ENCODE measurements around the gene DMD. TPM values are rescaled to one million over a fixed set of nuclear protein-coding genes. Genes with fewer than 3 reads are reported as not detected.

Gene DMD
- total RNA-seq, 6 experiments from 2014 or later, result 4.9 to 6.0 (median 5.5) TPM

DNA sequence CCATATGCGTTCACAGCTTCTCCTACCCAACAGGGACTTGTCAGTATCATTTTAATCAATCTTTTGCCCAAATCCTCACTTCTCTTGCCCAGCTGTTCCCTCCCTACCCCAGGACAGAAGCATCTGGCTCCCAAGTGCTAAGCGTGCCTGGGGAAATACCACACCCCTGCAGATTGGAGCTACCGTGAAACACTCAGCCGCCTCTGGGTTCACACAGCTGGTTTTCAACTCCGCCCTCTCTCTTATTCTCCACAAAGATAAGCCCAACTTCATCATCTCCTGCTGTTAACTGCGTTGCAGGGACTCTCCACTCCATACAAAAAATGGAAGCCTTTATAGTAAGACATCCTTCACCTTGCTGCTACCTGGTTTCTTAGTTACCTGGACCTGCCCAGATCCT, 1992.2 kb downstream of the DMD start:
- Mint-ChIP-seq H3K9me3 (no peaks in the 10 kb centered on the region), H3K27ac (no peak overlapping the region), H3K27me3 (ENCODE audit: insufficient read depth) (no peaks in the 10 kb centered on the region), H3K36me3 (ENCODE audit: low read depth) (no peaks in the 10 kb centered on the region), H3K4me1 (ENCODE audit: low read depth) (peaks cover 16% of the 10 kb centered on the region), H3K4me3 (no peak overlapping the region)
- DNase-seq, result no peak
- TF ChIP-seq, protein P1, sequence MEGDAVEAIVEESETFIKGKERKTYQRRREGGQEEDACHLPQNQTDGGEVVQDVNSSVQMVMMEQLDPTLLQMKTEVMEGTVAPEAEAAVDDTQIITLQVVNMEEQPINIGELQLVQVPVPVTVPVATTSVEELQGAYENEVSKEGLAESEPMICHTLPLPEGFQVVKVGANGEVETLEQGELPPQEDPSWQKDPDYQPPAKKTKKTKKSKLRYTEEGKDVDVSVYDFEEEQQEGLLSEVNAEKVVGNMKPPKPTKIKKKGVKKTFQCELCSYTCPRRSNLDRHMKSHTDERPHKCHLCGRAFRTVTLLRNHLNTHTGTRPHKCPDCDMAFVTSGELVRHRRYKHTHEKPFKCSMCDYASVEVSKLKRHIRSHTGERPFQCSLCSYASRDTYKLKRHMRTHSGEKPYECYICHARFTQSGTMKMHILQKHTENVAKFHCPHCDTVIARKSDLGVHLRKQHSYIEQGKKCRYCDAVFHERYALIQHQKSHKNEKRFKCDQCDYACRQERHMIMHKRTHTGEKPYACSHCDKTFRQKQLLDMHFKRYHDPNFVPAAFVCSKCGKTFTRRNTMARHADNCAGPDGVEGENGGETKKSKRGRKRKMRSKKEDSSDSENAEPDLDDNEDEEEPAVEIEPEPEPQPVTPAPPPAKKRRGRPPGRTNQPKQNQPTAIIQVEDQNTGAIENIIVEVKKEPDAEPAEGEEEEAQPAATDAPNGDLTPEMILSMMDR (IDR thresholded peaks at IDR 0.05), result no peak

DNA sequence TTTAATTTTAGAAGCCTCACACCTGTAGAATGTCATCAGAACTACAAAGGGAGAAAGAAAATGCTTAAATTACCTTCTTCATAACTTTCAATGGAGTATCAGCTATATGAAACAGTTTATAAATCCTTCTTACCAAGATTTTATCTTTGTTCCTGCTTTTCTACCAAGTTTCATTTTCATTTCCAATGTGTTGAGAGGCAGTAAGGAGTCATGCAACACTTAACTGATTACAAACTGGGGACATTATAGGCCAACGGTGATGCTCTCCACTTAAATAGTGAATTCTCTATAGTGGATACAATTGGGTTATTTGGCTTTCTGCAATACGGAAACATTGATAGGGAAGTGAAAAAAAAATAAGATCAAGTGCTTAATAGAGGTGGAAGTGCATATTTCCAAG, 1994.3 kb downstream of the DMD start:
- Mint-ChIP-seq H3K4me3 (no peak overlapping the region), H3K27me3 (ENCODE audit: insufficient read depth) (no peaks in the 10 kb centered on the region), H3K36me3 (ENCODE audit: low read depth) (no peaks in the 10 kb centered on the region), H3K27ac (no peak overlapping the region), H3K9me3 (no peaks in the 10 kb centered on the region), H3K4me1 (ENCODE audit: low read depth) (peaks cover 14% of the 10 kb centered on the region)
- TF ChIP-seq, protein P1 (IDR thresholded peaks at IDR 0.05), result no peak
- DNase-seq, result no peak

DNA sequence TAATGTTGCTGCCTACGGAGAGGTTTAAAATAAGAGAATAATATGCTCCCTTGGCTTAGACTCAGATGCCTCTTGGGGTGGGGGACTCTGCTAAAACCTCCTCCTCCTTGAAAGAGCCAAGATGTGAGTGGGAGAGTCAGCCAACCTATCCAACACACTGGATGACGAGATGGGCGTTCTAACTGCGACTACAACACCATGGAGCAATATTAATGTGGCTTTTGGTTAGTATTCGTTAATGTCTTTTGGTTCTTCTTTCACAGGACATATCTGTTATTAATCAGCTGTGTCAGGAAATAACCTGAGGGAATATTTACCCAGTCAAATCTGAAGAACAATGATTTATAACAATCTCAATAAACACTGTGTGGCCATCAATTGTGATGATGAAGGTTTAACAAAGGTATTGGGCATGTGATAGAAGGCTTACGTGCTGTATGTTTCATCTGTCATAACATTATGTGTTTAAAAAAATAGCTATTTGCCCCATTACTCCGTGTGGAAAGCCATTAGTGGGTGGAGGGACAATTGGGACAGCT, 1996.0 kb downstream of the DMD start:
- H3K9me3 Mint-ChIP-seq, result no peaks in the 10 kb centered on the region
- no peak overlapping the region for H3K27ac Mint-ChIP-seq
- H3K36me3 Mint-ChIP-seq (ENCODE audit: low read depth), result no peaks in the 10 kb centered on the region
- no peak overlapping the region for H3K4me3 Mint-ChIP-seq
- TF ChIP-seq, protein P1 (IDR thresholded peaks at IDR 0.05), result no peak
- no peaks in the 10 kb centered on the region for H3K27me3 Mint-ChIP-seq (ENCODE audit: insufficient read depth)
- H3K4me1 Mint-ChIP-seq (ENCODE audit: low read depth), result peaks cover 28% of the 10 kb centered on the region
- DNase-seq, result no peak

DNA sequence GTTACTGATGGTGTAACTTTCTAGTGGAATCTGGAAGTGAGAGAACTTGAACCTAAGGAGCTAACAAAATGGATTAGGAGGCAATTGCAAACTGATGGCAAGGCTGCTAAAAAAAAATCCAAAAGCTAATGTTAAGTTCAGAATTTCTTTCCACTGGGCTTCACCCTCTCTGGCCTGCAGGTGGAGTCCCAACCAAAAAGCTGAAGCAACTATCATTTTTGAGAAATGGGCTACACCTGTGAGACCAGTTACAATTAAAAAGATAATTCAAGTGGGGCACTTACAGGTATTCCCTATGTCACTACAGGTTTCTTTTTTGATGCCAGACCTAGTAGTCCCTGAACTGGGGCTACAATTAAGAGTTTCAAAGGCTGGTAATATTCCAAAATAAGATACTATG, 1997.4 kb downstream of the DMD start:
- no peak for DNase-seq
- no peaks in the 10 kb centered on the region for H3K9me3 Mint-ChIP-seq
- TF ChIP-seq, protein P1 (IDR thresholded peaks at IDR 0.05), result peak; percentile 71
- no peaks in the 10 kb centered on the region for H3K36me3 Mint-ChIP-seq (ENCODE audit: low read depth)
- H3K27me3 Mint-ChIP-seq (ENCODE audit: insufficient read depth), result peaks cover under 1% of the 10 kb centered on the region; the same call in 1 of the 2 replicates
- no peak overlapping the region for H3K4me3 Mint-ChIP-seq
- no peak overlapping the region for H3K27ac Mint-ChIP-seq
- H3K4me1 Mint-ChIP-seq (ENCODE audit: low read depth), result peaks cover 41% of the 10 kb centered on the region

DNA sequence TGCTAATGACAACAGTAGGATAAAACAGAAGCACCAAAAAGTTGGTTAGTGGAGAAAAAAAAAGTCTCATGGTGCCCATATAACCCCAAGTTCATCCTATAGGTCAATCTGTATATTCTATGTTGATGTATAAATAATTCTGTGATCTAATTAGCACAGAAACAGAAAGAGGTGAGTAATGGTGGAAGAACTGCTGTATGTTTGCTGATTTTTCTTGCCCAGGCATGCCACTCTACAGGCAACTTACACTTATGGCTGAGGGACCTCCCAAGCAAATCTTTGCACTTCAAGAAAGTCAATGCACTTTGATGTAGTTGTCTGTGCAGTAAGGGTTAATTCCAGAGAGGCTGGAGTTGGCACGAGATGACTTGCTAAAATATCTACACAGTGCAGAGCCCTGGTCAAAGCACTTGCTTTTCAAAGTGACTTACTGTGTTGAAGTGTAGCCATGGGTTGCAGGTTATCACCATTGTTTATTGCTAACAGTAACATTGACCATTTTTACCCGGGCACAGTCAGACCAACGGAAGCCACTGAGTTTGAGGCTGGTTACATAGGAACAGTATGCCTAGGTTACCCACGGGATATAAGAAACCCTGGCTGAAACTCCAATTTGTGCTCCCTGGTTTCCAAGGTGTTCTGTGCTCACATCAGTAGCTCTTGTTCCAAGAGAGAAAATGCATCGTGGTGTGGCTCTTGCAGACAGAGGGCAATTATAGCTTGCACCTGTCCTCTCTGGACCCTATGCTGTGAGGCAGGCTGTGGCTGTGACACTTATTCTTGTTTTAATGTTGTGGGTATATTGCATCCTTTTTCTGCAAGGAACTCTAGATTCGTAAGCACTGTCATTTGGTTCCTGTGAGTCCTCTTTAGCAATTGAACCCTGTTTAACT, 1998.2 kb downstream of the DMD start:
- Mint-ChIP-seq H3K27me3 (ENCODE audit: insufficient read depth) (peaks cover 1% of the 10 kb centered on the region; the same call in 1 of the 2 replicates), H3K36me3 (ENCODE audit: low read depth) (no peaks in the 10 kb centered on the region), H3K4me1 (ENCODE audit: low read depth) (peaks cover 49% of the 10 kb centered on the region), H3K4me3 (no peak overlapping the region), H3K9me3 (no peaks in the 10 kb centered on the region), H3K27ac (no peak overlapping the region)
- no peak for DNase-seq
- TF ChIP-seq, protein P1 (IDR thresholded peaks at IDR 0.05), result no peak

Data from HFFc6 (cell line).